ENCODE results near the gene IP6K1.

- TF ChIP-seq CTCF (IDR thresholded peaks at IDR 0.05) (no peak), POLR2A (IDR thresholded peaks at IDR 0.05) (no peak)
Measured at GRCh38 chr3:49699281-49699979, 86.9 kb downstream of the IP6K1 start.
